T-helper 2 cell treated with Interferon-gamma antibody and Interleukin-4, amounts not matched to agents 100 ng/mL and 5 ng/mL, for 36 hours (primary cell): ENCODE measurements around the gene KDM8. TPM values are rescaled to one million over a fixed set of nuclear protein-coding genes. Genes with fewer than 3 reads are reported as not detected.
"Not testable (repeated sequence)": the region's sequence is repeated elsewhere in the genome, so short reads cannot be mapped to it uniquely, and the experiment has no call there.

Experiments used
- intact Hi-C: fragments of 100-400 bp; cut with micrococcal nuclease; formaldehyde crosslinking; loops from one replicate; pipeline ENCODE4 v1.15.1; 2023
- total RNA-seq: library from RNA; stranded (reverse); gene quantifications from 2 replicates; pipeline ENCODE4 v1.2.3, GENCODE V29; 2022

Gene KDM8
- total RNA-seq, 1 donor from 2014 or later: 14.2 TPM

- intact Hi-C loops: loop anchor here (10.0 kb wide), 1 partner anchor 1104 kb away; the partner anchor contains the start of gene SBK1
Observed at GRCh38 chr16:27190316-27190871, 12.9 kb upstream of the KDM8 start.

GRCh38 chr16:27191352-27191924 is 11.9 kb upstream of the KDM8 start:
- intact Hi-C loops: loop anchor here (10.0 kb wide), 1 partner anchor 1103 kb away; the partner anchor contains the start of gene SBK1

- intact Hi-C loops: loop anchor here (10.0 kb wide), 1 partner anchor 1101 kb away; the partner anchor contains the start of gene SBK1
Observed at GRCh38 chr16:27193300-27193990, 9.9 kb upstream of the KDM8 start.

- intact Hi-C loops: loop anchor here (10.0 kb wide), 1 partner anchor 1100 kb away; the partner anchor contains the start of gene SBK1
Observed at GRCh38 chr16:27195076-27195741, 8.1 kb upstream of the KDM8 start.

GRCh38 chr16:27195941-27196595 is 7.3 kb upstream of the KDM8 start:
- intact Hi-C loops: loop anchor here (10.0 kb wide), 1 partner anchor 1099 kb away; the partner anchor contains the start of gene SBK1

- intact Hi-C loops: loop anchor here (10.0 kb wide), 1 partner anchor 1098 kb away; the partner anchor contains the start of gene SBK1
Observed at GRCh38 chr16:27197004-27197403, 6.3 kb upstream of the KDM8 start.

GRCh38 chr16:27198451-27199234 is 4.7 kb upstream of the KDM8 start:
- intact Hi-C loops: loop anchor here (10.0 kb wide), 1 partner anchor 1096 kb away; the partner anchor contains the start of gene SBK1

- intact Hi-C loops: loop anchor here (10.0 kb wide), 1 partner anchor 1096 kb away; the partner anchor contains the start of gene SBK1
Observed at GRCh38 chr16:27199235-27199586, 4.1 kb upstream of the KDM8 start.

- intact Hi-C loops: loop anchor here (10.0 kb wide), 1 partner anchor 1095 kb away; the partner anchor contains the start of gene SBK1
Observed at GRCh38 chr16:27199736-27200135, 3.6 kb upstream of the KDM8 start.

- intact Hi-C loops: not testable (repeated sequence)
Observed at GRCh38 chr16:27200914-27201313, 2.4 kb upstream of the KDM8 start.

GRCh38 chr16:27202923-27203506 is 311 bp upstream of the KDM8 start:
- intact Hi-C loops: loop anchor here (1.0 to 2.0 kb wide), 5 partner anchors 24 to 347 kb away; partner anchors contain the start of gene KATNIP

- intact Hi-C loops: no loop called here
Observed at GRCh38 chr16:27204312-27204915, 1.1 kb downstream of the KDM8 start.

- intact Hi-C loops: no loop called here
Observed at GRCh38 chr16:27205423-27206065, 2.2 kb downstream of the KDM8 start.

- intact Hi-C loops: not testable (repeated sequence)
Observed at GRCh38 chr16:27207121-27207520, 3.8 kb downstream of the KDM8 start.

- intact Hi-C loops: no loop called here
Observed at GRCh38 chr16:27208081-27208680, 4.9 kb downstream of the KDM8 start.

GRCh38 chr16:27208796-27209195 is 5.5 kb downstream of the KDM8 start:
- intact Hi-C loops: no loop called here

- intact Hi-C loops: no loop called here
Observed at GRCh38 chr16:27209591-27209990, 6.3 kb downstream of the KDM8 start.

GRCh38 chr16:27210174-27210573 is 6.8 kb downstream of the KDM8 start:
- intact Hi-C loops: no loop called here
